HG03342 (cell line): ENCODE data around the gene ZNF793.

Experiments
- ATAC-seq: cut with Tn5 transposase; IDR thresholded peaks from one replicate; pipeline ENCODE4 v1.9.1; 2021; ENCODE audit warnings: mild to moderate bottlenecking, moderate library complexity; ENCODE audit not compliant: unreplicated experiment

The ZNF793 gene

DNA sequence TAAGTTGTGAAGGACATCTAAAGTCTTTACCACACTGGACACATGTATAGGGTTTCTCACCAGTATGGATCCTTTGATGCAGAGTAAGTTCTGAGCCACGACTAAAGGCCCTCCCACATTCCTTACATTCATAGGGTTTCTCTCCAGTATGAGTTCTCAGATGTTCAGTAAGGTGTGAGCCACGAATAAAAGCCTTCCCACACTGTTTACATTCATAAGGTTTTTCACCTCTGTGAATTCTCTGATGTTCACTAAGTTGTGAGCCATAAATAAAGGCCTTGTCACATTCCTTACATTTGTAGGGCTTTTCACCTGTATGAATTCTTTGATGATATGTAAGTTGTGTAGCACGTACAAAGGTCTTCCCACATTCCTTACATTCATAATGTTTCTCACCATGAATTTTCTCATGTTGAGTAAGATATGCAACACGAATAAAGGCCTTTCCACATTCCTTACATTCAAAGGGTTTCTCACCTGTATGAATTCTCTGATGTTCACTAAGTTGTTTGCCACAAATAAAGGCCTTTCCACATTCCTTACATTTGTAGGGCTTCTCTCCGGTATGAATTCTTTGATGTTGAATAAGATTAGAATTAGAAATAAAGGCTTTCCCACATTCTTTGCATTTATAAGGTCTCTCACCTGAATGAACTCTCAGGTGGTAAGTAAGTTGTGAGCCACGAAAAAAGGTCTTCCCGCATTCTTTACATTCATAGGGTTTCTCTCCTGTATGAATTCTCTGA lies 58.1 kb downstream of the ZNF793 start:
- no peak for ATAC-seq

DNA sequence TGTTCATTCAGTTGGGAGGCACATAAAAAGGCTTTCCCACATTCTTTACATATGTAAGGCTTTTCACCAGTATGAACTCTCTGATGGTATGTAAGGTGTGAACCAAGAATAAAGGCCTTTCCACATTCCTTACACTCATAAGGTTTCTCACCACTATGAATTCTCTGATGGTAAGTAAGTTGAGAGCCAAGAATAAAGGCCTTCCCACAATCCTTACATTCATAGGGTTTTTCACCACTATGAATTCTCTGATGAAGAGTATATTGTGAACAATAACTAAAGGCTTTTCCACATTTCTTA lies 58.6 kb downstream of the ZNF793 start:
- ATAC-seq = no peak

DNA sequence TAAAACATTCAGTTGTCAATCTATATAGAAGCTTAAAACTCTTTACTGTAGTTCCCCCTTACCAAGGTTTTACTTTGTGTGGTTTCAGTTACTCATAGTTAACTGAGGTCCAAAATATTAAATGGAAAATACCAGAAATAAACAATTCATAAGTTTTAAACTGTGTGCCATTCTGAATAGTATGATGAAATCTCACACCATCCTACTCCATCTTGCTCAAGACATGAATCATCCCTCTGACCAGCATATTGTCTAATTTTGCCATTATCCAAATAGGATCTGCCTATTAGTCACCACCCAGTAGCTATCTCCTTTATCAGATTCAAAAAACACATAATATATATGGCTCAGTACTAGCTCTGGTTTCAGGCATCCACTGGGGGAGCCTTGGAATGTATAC lies 65.5 kb downstream of the ZNF793 start:
- no peak for ATAC-seq

DNA sequence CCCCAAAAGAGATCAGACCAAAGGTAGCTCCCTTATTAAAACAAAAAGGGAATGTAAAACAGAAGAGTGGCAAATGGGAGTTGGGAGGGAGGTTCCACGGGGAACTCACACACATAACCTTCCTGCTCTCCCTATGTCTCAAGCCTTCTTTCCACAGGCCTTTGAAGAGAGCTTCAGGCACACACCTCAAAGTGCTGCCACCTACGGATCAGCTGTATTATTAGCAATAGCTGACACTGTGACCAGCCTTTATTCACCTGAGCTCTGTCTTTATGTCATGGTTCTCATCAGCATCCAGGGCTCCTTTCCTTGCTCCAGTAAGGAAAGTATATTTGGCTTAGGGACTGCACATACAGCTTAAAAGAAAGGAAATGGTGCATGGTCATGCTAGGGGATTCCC lies 76.6 kb downstream of the ZNF793 start:
- no peak for ATAC-seq
